COLO668 (cell line): ENCODE data around the gene FAM50B.
"Not testable (repeated sequence)": the region's sequence is repeated elsewhere in the genome, so short reads cannot be mapped to it uniquely, and the experiment has no call there.

Experiments used
- DNase-seq: peaks from one replicate; lab custom pipeline; 2025; ENCODE audit not compliant: unreplicated experiment; lab: John Stamatoyannopoulos, UW

The FAM50B gene

GRCh38 chr6:3847521-3847920, 1.7 kb upstream of the FAM50B start:
- no peak for DNase-seq

- no peak for DNase-seq
Observed at GRCh38 chr6:3848380-3848779, 793 bp upstream of the FAM50B start.

GRCh38 chr6:3849681-3850450, 693 bp downstream of the FAM50B start:
- DNase-seq: peak; percentile 34

- DNase-seq: no peak
Observed at GRCh38 chr6:3850451-3851203, 1.5 kb downstream of the FAM50B start.

GRCh38 chr6:3851839-3852238, 2.7 kb downstream of the FAM50B start:
- no peak for DNase-seq

GRCh38 chr6:3852391-3852790, 3.2 kb downstream of the FAM50B start:
- no peak for DNase-seq

GRCh38 chr6:3855866-3856265, 6.7 kb downstream of the FAM50B start:
- DNase-seq: no peak

- DNase-seq: no peak
Observed at GRCh38 chr6:3856576-3856975, 7.4 kb downstream of the FAM50B start.

- no peak for DNase-seq
Observed at GRCh38 chr6:3857468-3858456, 8.6 kb downstream of the FAM50B start.

GRCh38 chr6:3859878-3860552, 10.8 kb downstream of the FAM50B start:
- DNase-seq: no peak

GRCh38 chr6:3861424-3861823, 12.3 kb downstream of the FAM50B start:
- DNase-seq: no peak

GRCh38 chr6:3862038-3862437, 12.9 kb downstream of the FAM50B start:
- no peak for DNase-seq

- not testable (repeated sequence) for DNase-seq
Observed at GRCh38 chr6:3863322-3863721, 14.1 kb downstream of the FAM50B start.

- no peak for DNase-seq
Observed at GRCh38 chr6:3865463-3865862, 16.3 kb downstream of the FAM50B start.

- DNase-seq: no peak
Observed at GRCh38 chr6:3867641-3868502, 18.7 kb downstream of the FAM50B start.

GRCh38 chr6:3868544-3868943, 19.4 kb downstream of the FAM50B start:
- no peak for DNase-seq

GRCh38 chr6:3869284-3869631, 20.1 kb downstream of the FAM50B start:
- no peak for DNase-seq

- no peak for DNase-seq
Observed at GRCh38 chr6:3869632-3870527, 20.7 kb downstream of the FAM50B start.

GRCh38 chr6:3870528-3870925, 21.4 kb downstream of the FAM50B start:
- no peak for DNase-seq
